NT2/D1 (cell line): ENCODE data around the gene SPRY2.

Source experiments
- SUZ12 ChIP-seq: IDR thresholded peaks from 2 replicates; pipeline ENCODE4 v1.6.1; 2011; ENCODE audit not compliant: insufficient read length, insufficient read depth; ENCODE audit errors: extremely low read depth
- YY1 ChIP-seq: IDR thresholded peaks from 2 replicates; pipeline ENCODE4 v1.6.1; 2011; ENCODE audit not compliant: insufficient read length, insufficient read depth

DNA sequence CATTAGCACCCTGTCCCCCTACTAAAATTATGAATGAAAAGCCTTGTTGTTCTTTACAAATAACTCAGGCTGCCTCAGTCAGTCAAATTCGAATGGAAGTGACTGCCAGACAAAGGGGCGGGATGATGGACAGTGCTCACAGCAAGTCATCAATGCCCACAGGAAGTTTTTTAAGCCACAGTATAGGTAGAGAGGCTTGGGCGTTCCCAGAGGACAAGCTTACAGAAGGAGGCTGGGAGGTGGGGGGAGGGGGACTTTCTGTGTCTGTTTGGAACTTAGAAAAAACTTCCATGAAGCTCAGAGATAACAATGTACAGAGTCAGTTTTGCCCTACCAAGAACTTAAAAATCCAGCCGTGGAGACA is 18.5 kb upstream of the SPRY2 start:
- no peak for TF ChIP-seq SUZ12
- TF ChIP-seq YY1 = no peak
